ENCODE results near the gene ZFP36L2.
A peak's percentile ranks its signal among the peaks of the same experiment; 100 is the strongest.

The ZFP36L2 gene

DNA sequence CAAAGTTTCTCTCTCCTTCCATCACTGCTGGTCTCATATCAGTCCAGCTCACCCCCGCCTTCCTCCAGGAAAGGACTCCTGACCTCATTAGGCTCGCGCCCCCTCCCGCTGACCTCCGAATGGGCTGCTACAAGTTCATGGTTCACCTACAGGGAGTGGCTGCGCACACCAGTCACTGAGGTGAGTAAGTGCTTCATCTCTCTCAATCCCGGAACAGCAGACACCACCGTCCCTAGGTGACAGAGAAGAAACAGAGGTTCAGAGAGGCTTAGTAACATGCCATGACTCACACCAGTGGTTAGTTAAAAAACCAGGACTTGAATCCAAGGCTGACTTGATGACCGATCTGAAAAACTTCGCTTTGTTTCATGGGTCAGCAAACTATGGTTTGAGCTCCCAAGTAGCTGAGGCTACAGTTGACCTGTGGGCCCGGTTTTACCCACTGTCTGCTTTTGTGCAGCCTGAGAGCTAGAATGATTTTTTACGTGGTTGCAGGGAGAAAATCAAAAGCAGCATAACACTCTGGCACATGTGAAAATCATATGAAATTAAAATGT, 42.0 kb downstream of the ZFP36L2 start:
- peak; percentile 37 for DNase-seq

DNA sequence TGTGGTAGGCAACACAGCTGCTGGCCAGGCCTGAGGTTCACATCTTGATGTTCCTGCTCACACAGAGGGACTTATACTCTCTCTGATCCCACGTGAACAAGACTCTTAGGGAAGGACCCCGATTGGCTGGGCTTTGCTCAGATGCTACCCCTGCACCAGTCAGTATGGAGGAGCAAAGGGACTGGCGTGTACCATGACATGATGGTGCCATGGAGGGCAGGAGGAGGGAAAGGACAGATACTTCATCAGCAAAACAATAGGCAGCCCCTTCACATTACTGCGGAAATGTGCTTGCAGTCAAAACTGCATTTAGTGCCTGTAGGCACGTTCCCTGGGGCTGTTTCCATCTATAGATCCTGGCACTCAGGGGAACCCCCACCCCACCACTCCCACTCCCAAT, 42.7 kb downstream of the ZFP36L2 start:
- DNase-seq, result no peak

DNA sequence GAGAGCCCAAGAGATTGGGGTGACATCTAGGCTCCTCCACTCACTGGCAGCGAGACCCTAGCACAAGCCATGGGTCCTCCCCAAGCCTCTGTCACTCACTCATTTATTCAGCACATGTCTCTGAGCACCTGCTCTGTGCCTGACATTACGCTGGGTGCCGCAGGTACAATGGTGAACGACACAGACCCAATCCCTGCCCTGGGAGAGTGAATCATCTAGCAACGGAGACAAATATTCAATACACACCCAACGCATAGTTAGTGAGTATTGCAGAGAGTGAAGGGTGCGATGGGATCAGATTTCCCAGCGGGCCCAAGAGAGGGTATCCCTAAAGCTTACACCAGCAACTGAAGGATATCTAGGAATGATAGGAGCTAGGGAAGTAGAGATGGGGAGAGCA, 45.5 kb downstream of the ZFP36L2 start:
- no peak for DNase-seq

DNA sequence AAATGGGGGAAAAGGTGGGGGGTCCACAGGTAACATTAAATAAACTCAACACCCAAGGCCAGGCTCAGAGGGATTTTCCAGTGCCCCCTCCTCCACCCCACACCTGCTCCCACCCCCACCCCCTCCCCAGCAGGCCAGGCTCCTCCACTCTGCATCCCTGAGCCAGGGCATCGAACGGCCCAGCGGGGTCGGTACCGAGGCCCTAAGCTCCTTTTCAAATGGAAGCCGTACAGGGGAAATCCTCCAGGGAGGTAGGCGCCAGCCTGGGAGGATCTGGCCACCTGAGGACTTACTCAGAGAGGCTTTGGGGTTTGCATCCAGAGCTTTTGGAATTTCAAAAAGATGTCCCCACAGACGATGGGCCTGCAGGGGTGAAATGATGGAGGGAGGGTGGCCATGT, 46.5 kb downstream of the ZFP36L2 start:
- no peak for DNase-seq

DNA sequence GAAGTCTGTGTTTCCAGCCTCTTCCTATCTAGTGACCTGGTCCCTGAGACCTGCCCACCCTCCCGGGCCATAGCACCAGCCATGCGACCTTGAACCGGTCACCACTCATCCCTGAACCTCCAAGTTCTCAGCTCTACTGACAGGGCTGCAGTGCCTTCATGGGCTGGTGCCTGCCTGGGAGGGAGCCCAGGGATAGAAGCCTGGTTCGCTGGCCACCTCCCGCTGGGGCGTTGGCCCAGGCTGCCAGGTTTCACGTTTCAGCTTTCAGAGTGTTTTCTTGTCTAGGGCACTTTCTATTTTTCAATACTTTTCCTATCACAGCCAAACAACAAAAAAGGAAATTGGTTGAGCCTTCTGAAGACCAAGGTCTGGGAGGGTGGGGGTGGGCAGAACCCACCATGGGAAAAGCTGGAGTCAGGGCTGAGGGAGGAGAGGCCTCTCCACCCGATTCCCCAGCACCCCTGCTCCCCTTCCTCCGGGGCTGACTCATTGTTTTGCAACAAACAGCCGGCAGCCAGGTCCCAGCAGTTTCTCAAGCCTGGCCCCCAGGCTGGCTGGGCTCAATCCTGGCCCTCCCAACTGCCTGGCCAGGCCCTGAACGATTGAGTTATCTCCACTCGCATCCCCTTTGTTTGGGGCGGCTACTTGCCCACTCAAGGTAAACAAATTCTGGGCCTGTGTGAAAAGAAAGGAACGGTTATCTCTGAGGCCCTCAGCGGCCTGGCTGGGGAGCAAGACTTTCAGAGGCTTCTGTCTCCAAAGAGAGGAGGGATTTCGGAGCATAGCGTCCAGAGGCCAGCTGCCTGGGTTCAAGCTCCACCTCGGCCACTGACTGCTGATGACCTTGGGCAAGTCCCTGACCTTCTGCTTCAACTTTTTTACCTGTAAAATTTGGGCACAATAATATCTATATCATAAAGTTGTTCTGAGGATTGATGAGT, 47.5 kb downstream of the ZFP36L2 start:
- DNase-seq, result no peak

DNA sequence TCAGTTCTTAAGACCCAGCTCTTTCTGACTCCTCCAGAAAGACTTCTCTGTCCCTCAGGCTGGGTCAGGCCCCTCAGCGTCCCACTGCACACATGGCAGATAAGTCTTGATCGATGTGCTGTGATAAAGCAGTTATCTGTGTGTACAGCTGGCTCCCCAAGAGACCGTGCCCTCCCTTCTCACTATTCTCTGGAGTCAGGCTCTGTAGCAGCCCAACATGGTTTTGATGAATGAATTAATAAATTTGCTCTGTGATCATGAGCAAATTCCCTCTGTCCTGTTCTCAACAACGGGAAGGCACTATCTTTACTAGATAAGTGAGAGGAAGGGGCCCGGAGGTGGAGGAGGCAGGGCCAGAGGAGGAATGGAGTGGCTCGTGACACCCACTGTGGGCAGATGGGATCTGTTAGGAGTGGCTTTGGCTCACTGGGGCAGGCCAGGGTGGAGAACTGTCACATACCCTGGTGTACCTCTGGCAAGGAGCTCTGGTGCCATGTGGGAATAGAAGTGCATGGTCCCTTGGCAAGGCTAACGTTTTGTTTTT, 48.3 kb downstream of the ZFP36L2 start:
- DNase-seq, result no peak

DNA sequence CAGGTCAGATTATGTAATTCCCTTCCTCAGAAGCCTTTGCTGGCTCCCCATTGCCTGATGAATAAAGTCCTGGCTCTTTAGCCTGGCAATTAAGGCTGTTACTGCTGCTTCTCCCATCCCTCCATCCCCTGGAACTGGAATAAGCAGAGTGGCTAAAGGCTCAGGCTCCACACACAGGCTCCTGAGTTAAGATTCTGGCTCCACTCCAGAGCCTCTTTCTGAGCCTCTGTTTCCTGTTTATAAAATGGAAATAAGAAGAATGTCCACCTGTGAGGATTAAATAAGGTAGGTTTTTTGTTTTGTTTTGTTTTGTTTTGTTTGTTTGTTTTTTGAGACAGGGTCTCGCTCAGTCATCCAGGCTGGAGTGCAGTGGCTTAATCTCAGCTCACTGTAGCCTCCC, 50.0 kb downstream of the ZFP36L2 start:
- DNase-seq, result no peak

DNA sequence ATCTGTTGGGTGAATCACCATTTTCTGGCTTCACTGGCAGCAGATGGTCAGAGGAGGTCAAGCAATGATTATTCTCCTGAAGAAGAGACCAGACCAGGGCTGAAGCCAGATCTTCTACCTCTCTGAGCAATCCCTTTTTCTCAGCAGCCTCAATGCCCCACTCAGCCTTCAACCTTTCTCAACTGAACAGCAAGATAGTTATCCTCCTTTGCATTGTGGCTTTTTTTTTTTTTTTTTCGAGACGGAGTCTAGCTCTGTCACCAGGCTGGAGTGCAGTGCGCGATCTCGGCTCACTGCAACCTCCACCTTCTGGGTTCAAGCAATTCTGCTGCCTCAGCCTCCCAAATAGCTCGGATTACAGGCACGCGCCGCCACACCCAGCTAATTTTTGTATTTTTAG, 50.5 kb downstream of the ZFP36L2 start:
- DNase-seq, result no peak

DNA sequence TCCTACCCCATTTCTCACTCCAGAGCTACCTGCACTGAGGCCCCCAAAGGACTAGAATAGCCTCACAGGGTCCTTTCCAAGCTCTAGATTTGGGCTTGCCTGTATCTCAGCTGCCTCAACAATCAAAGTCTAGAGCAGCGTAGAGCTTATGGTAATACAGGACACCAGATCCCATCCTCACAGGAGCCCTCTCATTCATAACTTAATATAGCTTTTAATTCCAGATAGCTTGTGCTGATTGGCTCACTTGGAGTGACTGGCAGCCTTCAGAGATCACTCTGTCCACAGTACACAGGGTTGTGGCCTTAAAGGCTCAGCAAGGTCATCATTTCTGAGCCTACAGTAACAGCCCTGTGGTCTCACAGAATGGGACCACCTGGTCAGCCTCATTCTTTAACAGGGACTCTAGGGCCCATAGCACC, 51.4 kb downstream of the ZFP36L2 start:
- no peak for DNase-seq

DNA sequence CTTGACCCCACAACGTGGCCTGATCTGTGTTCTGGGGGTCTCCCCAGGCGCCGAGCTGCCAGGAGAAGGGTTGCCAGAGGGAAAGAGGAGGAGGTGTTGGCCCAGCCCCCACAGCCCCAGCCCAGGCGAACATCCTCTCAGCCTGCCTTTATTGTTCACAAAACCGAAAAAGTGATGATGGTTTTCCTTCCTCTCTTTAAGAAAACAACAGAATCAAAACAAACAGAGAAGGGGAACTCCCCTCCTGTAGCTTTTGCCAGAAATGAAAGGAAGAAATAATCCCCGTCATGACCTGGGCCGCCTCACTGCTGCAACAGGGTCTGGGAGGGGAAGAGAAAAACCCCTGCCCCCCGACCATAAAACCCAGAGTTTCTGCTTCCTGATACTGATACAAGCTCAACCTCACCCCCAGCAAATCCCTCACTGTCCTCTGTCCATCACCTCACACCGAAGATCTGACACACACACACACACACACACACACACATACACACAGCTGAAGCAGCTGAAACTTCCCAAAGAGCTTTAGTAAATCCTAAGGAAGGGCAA, 52.0 kb downstream of the ZFP36L2 start:
- DNase-seq, result peak; percentile 52
